Measurements from ENCODE around the gene NLGN1.

The NLGN1 gene

GRCh38 chr3:174310475-174310983 is 913.0 kb downstream of the NLGN1 start:
- no peak for DNase-seq

- DNase-seq, result no peak
Observed at GRCh38 chr3:174315225-174315624, 917.7 kb downstream of the NLGN1 start.

GRCh38 chr3:174317005-174317404 is 919.5 kb downstream of the NLGN1 start:
- DNase-seq, result no peak

- no peak for DNase-seq
Observed at GRCh38 chr3:174318181-174318580, 920.6 kb downstream of the NLGN1 start.

- no peak for DNase-seq
Observed at GRCh38 chr3:174321548-174321947, 924.0 kb downstream of the NLGN1 start.

GRCh38 chr3:174322789-174323188 is 925.2 kb downstream of the NLGN1 start:
- no peak for DNase-seq

- DNase-seq, result no peak
Observed at GRCh38 chr3:174325171-174325570, 927.6 kb downstream of the NLGN1 start.

- DNase-seq, result no peak
Observed at GRCh38 chr3:174325834-174326700, 928.5 kb downstream of the NLGN1 start.

- no peak for DNase-seq
Observed at GRCh38 chr3:174329321-174329720, 931.8 kb downstream of the NLGN1 start.

- no peak for DNase-seq
Observed at GRCh38 chr3:174330303-174330702, 932.8 kb downstream of the NLGN1 start.

GRCh38 chr3:174331095-174331800 is 933.7 kb downstream of the NLGN1 start:
- DNase-seq, result no peak

- DNase-seq, result no peak
Observed at GRCh38 chr3:174332391-174332790, 934.8 kb downstream of the NLGN1 start.

- no peak for DNase-seq
Observed at GRCh38 chr3:174333640-174334039, 936.1 kb downstream of the NLGN1 start.

- no peak for DNase-seq
Observed at GRCh38 chr3:174334111-174334510, 936.6 kb downstream of the NLGN1 start.

GRCh38 chr3:174335324-174335723 is 937.8 kb downstream of the NLGN1 start:
- DNase-seq, result no peak

GRCh38 chr3:174335910-174336309 is 938.4 kb downstream of the NLGN1 start:
- no peak for DNase-seq
